Activated CD8-positive, alpha-beta memory T cell treated with anti-CD3 and anti-CD28 coated beads for 48 hours (primary cell): ENCODE measurements around the gene DDX60.
"Not testable (repeated sequence)": the region's sequence is repeated elsewhere in the genome, so short reads cannot be mapped to it uniquely, and the experiment has no call there.

Source experiments
- DNase-seq, 3 experiments: peaks; one replicate each; pipeline ENCODE4 v3.0.0-alpha.2; 2020; ENCODE audit warnings: low read depth in 2 of 3, low spot score in 2 of 3

DDX60 gene

DNA sequence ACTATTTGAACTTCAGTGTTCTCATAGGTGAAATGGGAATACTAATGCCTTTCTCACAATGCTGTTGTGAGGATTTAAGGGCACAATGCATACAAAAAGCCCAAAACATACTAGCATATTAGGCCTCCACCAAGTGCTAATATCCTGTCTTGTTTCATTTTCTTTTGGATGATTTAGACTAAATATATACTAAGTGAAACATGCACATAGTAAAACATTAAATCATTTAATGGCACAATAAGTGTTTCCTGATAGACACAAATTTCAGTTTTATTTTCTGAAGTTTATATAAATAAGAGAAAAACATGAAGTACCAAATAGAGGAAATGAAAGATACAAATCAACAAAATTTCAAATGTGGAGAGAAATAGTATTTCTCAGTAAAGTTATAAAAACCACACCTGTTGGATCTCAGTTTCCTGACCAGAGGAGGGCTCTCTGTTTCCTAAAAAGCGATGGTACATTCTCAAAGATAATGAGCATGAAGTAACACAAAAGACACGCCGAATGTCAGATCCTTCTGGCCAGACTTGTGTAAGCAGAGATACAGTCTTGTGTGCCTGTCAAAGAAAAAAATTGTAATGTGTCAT is 25.1 kb downstream of the DDX60 start:
- DNase-seq, result no peak

DNA sequence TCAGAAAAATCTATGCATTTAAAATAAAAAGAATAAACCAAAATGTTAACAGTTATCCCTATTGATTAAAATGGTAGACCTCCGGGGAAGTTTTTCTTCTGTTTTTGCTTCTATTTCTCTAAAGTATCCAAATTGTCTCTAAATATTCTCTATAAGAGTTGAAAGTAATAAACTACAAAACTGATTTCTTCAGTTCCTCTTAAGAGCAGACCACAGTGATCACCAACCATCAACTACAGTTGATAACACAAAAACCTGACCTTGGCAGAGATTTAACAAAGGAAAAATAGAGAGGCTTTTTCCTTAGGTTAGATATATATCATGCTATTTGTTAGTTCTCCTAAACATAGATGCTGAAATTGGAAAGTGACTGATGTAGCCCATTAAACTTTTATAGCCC is 27.3 kb downstream of the DDX60 start:
- no peak for DNase-seq

DNA sequence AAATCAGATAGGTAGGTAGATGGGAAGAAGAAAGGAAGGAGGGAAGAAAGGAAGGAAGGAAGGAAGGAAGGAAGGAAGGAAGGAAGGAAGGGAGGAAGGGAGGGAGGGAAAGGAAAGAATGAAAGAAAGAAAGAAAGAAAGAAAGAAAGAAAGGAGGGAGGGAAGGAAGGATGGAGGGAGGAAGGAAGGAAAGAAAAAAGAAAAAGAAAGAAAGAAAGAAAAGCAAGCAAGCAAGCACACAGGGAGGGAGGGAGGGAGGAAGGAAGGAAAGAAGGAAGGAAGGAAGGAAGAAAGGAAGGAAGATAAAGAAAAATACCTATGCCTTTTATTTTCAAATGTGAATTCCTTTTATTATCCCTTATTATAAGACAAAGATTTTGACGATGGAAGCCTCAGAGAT is 32.7 kb downstream of the DDX60 start:
- DNase-seq, result not testable (repeated sequence)

DNA sequence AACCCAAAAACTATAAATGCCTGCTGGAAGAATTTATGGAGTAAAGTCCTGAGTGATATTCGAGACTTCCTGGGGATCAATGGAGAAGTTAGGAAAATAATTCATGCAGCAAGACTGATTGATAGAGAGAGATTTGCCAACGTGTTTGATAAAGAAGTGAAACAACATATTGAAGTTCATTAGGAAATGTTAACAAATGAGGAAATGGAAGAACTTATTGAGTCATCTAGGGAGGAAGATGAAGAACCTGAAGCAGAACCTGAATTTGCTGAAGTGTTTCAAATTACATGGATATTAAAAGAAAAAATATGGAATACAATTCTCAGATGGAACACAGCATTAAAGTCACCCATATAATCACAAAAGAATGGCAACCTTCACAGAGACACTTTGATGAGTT is 39.0 kb downstream of the DDX60 start:
- DNase-seq, result no peak

DNA sequence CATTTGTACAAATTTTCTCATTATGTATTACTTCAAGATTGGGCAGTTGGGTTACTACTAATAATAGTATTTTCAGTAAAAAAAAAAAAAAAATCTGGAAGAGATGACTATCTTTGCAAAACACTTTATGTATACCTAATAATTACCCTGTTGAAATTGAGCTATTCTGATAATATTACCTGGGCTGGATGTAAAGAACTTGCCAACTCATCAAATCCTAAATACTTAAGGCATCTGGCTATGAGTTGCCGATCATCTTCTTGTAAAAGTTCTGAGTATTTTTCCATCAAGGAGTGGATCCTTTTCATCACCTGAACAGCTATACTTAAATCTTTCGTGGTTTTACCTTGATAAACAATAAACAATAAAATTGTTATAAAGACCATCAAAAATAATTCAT is 42.7 kb downstream of the DDX60 start:
- DNase-seq, result no peak

DNA sequence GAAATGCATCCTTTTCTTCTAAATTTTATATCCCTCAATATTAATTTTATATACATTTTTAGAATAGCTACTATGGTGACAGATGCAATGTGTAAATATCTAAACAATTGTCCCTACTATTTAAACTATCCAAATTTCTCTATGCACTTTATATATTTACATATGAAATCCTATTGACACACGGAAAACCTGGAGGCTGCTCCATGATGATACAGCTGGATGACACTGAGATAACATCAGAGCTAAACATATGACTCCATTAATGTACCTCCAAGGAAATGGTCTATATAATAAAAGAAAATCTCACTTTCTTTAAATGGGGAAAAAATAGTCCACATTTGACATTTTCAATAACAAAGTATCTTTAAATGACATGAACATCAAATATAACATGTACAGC is 43.7 kb downstream of the DDX60 start:
- no peak for DNase-seq

DNA sequence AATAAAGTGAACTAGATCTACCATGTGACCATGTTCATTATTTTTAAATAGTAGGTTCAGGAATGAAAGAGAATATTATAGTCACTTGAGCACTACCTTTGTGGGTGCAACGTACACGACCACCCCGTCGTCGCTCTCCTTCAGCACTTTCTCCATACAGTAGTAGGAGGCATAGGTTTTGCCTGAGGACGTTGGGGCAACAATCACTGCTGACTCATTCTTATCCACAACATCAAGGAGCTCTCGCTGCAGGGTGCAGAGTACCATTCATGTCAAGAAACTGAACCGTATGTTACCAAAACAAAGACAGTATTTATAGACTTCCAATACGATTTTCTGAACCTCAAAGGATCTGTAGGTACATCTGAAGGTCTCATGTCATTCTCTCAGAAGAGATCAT is 44.7 kb downstream of the DDX60 start:
- DNase-seq, result no peak

DNA sequence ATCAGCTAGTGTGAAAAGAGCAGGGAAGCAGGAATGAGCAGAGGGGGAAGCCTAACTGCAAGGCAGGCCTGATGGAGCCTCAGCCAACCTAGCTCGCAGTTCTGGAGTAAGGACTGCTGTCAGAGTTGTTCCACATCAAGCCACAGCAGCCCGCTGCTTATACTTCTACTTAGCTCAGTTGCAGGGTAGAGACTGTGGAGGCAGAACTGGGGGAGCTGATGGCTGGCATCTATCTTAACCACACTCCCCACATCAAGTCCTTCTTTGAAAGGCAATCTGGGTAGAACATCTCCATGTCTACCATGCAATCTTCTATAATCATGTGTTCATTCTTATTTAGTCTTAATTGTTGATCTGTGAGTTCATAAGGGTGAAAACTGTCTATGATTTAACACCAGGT is 46.1 kb downstream of the DDX60 start:
- DNase-seq, result no peak

DNA sequence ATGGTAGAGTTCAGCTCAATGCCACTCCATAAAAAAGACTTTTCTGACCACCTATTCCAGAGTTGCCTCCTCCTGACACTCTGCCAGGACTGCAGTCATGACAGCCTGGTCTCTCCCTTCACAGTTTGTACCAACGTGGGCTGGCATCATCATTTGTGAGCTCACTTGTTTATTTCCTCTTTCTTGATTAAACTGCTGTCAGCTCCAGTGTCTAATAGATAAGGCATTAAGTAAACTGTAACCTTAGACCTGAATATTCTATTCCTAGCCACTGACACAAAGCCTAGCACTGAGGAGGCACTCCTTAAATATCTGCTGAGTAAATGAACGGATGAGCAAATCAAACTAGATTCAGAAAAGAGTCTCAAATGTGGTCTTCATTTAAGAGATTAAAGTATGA is 48.7 kb downstream of the DDX60 start:
- DNase-seq, result no peak

DNA sequence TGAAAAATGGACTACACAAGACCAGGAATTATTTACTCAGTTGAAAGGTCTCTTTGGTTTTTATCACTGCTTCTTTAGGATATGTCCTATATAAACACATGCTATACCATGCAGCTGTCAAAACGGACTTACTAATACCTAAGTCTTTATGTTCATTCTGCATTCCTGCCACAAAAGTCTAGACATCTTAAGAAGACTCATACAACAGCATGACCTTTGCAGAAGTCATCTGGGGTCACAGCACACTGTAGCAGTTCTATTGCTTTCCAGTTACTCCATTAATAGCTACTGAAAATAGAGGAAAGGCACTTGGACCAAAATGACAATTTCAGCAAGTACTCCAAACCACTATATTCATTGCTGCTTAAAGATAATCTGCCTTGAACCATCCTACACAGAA is 53.2 kb downstream of the DDX60 start:
- no peak for DNase-seq

DNA sequence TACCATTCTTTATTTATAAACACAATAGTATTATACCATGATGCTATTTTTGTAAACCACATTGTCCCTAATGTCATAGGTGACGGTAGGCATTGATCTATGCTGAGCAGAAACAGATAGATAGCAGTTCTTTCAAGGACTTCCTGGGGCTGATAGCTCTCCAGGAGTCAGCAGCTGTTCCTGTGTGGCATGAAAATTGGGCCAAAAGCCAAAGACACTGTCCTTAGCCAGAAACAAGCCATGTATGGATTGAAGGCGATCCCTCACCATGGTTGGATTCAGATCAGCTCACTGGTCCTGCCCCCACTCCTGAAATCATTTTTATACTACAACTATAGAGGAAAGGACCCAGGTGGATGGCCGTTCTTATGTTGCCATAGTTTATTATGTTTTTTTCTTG is 53.6 kb downstream of the DDX60 start:
- no peak for DNase-seq

DNA sequence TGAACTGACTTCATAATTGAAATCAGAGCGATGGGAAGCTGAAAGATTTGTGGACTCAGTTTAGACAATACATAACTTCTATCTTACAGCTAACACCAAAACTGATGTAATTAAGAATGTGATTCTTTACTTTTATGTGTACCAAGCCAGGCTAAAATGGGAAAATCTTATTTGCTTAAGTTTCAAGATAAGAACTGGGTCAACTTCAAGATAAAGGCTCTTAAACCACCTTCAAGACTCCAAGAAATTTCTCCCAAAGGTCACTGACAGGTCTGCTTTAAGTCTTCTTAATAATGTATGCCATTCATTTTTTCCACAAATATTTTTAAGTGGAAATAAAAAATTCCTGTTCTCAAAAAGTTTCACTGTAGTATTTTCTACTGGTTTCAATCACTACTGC is 55.5 kb downstream of the DDX60 start:
- no peak for DNase-seq

DNA sequence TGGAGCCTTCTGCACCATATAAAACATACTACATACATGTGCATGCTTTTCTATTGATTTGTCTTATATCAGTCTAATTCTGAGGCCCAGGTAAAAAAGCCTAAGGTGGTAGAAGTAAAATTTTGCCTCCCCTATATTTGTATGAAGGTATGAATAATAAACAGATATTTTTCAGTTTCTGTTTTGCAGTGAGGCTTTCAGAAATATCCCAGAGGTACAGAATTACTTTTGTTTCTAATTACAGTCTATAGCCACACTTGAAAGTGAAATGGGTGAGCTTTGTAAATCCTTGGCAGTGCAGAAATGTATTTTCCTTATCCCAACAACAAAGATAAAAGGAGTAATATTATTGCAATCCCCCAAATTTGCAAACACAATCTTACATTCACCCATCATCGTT is 59.5 kb downstream of the DDX60 start:
- no peak for DNase-seq

DNA sequence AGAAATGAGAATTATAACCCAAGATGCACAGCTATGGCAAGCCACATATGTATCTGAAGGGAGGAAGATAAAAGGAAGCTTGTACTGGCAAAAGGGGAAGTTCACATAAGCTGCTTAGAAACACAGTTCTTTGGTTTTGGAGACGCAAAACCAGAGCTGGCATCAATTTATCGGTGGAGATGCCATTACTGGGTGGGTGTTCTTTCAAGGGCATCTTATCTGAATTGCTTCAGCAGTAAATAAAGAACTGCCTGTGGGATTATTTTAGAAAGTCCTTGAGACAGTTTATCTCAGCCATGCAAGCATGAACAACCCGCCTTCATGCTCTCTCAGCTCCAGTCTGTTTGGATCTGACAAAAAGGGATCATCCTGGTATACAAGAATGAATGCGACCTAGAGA is 60.8 kb downstream of the DDX60 start:
- DNase-seq, result no peak

DNA sequence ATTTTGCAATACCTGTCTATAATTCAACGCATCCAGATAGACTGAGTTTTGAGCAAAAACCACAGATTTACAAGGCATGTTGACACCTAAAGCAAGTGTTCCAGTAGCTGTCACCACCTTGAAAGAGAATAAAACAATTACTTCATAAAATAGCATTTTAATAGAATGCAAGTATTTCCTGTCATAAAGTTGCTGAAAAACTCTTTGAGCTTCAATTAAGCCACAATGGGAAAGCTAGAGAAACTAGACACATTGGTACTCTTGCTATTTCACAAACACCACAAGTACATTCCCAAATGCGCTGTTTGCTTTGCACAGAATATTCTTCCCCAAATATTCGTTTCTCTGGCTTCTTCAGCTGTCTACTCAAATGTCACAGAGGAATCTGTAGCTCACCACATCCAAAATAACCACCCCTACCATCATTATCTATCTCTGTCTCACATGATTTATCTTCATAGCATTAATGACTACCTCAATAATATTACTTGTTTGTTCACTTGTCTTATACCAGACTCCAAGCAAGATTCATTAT is 70.3 kb downstream of the DDX60 start:
- no peak for DNase-seq

DNA sequence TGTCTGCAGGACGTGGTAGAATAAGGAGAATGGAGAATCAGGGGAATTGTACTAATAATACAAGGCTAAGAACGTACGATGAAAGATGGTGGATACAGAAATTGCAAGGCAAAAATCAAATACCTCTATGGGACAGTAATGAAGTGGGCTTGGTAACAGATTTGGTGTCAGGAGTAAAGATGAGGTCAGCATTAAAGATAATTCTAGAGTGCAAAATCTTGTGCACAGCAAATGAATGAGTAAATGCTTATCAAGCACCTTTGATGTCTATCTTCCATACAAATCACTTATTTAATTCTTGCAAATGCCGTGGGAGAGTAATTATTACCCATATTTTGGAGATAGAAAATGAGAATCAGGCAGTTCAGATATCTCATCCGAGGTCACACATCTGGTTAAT is 70.9 kb downstream of the DDX60 start:
- no peak for DNase-seq

DNA sequence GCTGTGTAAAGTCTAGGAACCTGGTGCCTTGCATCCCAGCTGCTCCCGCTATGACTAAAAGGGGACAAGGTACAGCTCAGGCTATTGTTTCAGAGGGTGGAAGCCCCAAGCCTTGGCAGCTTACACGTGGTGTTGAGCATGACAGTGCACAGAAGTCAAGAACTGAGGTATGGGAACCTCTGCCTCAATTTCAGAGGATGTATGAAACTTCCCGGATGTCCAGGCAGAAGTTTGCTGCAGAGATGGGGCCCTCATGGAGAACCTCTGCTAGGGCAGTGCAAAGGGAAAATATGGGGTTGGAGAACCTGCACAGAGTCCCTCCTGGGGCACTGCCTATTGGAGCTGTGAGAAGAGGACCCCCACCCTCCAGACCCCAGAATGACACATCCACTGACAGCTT is 76.6 kb downstream of the DDX60 start:
- DNase-seq, result no peak

DNA sequence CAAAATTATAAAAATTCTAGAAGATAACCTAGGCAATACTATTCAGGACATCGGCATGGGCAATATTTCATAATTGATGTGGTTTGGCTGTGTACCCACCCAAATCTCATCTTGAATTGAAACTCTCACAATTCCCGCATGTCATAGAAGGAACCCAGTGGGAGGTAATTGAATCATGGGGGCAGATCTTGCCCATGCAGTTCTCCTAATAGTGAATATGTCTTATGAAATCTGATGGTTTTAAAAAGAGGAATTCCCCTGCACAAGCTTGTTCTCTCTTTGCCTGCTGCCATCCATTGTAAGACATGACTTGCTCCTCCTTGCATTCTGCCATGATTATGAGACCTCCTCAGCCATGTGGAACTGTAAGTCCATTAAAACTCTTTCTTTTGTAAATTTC is 77.7 kb downstream of the DDX60 start:
- DNase-seq, result no peak

DNA sequence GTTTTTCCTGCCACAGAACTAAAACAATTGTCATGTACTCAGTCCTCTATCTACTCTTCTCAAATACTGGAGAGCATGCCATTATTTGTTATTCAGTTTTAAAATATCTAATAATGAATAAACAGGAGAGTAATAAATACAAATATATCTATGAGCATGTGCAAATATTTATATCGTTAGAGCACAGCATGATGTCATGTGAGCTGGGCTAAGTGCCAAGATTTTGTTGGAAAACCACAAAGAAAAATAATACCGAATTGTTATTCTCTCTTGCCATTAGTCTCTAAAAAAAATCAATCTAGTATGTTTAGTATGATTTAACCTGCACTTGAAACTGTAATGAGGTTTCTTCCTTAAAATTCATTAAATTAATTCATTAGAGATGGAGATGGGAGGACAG is 97.3 kb downstream of the DDX60 start:
- no peak for DNase-seq

DNA sequence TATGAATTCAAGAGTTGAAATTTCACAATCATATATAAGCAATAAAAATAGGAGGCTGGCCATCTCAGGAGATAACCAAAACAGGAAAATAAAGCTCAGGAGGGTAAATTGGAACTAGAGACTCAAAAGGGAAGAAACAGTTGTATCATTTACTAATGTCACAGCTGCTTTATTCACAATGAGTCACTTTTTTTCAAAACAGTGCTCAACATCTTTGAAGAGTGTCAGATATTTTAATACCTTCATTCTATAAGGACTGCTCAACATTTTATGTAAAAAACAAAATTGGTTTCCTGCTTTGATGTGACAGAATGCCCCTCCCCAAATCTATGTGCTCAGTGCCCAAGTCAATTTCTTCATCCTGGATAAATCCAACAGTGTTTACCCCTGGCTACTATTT is 97.7 kb downstream of the DDX60 start:
- DNase-seq, result no peak

DNA sequence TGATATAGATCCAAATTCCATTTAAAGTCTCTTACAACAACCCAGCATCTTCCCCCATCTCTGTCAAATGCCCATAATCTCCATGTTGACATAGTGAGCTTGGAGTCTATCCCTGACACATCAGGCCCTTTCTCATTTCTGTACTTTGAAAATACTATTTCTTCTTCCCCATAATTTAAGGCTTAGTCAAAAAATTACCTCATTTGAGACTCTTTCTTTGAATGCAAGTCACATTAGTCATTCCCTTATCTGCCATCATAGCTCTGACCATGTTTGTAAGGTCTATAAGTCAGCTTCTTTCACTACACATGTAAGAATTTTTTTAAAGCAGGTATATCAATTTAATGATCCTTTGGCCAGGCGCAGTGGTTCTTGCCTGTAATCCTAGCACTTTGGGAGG is 99.9 kb downstream of the DDX60 start:
- no peak for DNase-seq

DNA sequence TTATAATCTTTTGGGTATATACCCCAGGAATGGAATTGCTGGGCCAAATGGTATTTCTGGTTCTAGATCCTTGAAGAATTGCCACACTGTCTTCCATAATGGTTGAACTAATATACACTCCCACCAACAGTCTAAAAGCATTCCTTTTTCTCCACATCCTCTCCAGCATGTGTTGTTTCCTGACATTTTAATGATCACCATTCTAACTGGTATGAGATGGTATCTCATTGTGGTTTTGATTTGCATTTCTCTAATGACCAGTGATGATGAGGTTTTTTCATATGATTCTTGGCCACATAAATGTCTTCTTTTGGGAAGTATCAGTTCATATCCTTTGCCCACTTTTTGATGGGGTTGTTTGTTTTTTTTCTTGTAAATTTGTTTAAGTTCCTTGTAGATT is 105.0 kb downstream of the DDX60 start:
- DNase-seq, result not testable (repeated sequence)

DNA sequence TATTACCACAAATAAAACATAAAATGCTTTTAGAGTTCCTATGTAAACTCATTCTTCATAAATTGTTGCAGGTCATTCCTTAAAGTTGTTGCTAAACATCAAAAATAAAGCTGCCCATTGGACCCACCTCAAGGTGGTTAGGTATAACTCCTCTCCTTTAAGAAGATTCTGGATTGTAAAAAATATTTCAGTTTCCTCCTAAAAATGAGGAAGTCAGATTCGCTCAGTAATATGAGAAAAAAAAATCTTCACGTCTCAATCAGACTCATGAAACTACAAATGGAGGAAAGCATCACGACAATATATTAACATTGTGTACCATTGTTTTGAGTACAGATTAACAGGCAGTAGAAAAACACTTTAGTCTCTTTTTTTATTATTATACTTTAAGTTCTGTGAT is 105.9 kb downstream of the DDX60 start:
- DNase-seq, result no peak
